HuH-7 (cell line): ENCODE measurements around the gene ZSCAN26.
"Not testable (repeated sequence)": the region's sequence is repeated elsewhere in the genome, so short reads cannot be mapped to it uniquely, and the experiment has no call there.

Experiments
- DNase-seq: peaks from one replicate; pipeline ENCODE4 v3.0.0; 2011; ENCODE audit warnings: low spot score

Gene ZSCAN26

DNA sequence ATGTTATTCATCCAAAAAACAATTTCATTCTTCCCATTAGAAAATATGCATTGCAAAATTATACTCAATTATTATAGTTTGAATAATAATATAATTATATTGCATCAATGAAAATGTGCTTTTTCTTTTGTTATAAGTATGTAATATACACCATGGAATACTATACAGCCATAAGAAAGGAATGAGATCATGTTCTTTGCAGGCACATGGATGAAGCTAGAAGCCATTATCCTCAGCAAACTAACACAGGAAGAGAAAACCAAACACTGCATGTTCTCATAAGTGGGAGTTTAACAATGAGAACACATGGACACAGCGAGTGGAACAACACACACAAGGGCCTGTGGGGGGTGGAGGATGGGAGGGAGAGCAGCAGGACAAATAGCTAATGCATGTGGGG is 9.9 kb upstream of the ZSCAN26 start:
- no peak for DNase-seq

DNA sequence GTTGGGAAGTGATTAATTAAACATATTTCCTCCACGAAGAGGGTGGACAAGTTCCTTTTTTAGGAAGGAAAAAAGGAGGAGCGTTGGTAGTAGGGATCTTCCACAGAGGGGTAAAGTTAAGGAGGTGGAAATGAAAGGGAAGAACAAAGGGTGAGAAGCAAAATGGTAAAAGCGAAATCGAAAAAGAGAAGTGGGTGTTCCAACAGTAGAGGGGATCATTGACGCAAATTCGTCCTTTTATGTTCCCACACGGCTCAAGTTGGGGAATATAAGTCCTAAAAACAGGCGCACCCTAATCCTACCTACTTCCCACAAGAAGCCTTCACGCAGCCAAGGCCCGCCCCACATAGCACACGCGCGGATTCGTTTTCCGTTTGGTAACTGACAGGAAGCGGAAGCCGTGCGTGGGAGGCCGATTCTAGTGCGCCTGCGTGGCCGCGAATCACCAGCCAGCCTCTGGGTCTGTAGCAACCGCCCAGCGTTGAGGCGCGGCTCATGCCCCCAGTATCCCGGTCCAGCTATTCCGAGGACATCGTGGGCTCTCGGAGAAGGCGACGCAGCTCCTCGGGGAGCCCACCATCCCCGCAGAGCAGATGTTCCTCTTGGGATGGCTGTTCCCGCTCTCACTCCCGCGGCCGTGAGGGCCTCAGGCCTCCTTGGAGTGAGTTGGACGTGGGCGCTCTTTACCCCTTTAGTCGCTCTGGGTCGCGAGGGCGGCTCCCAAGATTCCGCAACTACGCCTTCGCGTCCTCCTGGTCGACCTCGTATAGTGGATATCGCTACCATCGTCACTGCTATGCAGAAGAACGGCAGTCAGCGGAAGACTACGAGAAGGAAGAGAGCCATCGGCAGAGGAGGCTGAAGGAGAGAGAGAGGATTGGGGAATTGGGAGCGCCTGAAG is 7.8 kb upstream of the ZSCAN26 start, which contains the start of gene NKAPL:
NKAPL (plus strand) TSS at position 421 of the 901 bp plus-strand sequence; CDS start at position 496, 75 bp downstream.
- DNase-seq = no peak

DNA sequence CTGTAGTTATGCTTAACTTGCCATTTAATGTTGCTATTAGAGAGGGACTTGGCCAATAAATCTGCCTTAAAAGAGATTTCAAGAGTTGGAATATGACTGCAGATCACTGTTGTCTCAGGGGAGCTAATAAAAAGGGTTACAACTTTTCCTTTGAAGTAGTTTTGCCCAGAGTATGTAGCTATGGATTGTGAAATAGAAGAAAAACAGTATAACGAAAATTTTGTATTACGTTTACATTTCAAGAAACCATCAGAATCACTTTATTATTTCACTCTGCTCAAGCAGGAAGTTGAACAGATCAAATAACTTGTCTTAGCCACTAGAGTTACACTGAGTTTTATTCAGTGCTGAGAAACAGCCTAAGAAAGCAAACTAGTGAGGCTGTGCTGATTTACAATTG is 3.0 kb upstream of the ZSCAN26 start:
- DNase-seq = no peak

DNA sequence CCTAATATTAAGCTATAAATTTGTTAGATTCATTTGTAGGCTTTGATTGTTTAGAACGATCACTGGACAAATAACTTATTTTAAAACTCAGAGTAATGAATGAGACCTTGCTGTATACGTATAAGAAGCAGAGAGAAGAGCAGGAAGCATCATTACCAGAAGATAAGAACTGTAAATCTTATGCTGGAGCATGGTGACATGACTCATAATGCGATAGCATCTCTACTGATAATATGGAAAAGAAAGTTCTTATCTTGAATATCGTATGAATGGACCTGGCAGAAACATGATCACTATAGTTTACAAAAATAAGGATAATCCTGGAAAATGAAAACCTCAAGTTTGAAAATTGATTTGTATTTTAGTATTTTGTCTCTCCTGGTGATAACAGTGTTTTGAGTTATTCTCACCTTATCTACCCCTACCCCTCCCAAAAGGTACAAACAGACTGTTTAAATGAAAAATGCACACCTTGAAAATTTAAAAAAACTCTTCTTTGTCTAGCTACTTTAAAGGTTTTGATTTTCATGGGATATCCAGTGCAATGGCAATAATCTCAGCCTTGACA is 2.0 kb upstream of the ZSCAN26 start:
- no peak for DNase-seq

DNA sequence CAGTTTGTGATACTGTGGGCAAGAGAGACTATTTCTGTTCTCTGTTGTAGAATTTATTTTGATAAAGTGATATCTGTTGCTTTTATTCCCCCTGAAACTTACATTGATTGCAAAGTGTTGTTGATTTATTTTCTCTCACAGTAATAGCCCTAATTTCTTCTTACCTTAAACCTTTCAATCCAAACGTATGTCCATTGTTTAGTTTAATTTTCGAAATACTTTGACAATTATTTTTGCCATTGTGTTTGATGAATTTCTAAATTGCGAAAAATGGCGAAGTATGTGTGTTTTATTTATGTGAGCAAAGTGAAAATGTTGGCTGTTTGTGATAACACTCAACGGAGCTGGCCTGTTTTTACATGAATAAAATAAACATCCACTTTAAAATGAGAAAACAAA is 381 bp upstream of the ZSCAN26 start:
- DNase-seq = no peak

DNA sequence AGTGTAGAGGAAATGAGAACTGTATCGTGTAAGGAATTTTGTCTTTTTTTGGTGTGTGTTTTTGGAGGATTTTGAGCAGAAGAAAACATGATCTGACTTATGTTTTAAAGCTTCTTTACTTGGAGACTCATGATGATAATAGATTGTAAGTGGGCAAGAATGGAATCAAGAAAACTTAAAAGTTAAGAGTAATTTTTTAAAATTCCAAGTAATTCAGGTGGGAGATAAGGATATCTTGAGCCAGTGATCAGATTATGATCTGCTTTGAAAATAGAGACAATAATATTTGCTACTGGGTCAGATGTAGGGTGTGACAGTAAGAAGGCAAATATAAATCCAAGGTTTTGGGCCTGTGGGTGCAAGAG is 734 bp downstream of the ZSCAN26 start:
- DNase-seq = no peak

DNA sequence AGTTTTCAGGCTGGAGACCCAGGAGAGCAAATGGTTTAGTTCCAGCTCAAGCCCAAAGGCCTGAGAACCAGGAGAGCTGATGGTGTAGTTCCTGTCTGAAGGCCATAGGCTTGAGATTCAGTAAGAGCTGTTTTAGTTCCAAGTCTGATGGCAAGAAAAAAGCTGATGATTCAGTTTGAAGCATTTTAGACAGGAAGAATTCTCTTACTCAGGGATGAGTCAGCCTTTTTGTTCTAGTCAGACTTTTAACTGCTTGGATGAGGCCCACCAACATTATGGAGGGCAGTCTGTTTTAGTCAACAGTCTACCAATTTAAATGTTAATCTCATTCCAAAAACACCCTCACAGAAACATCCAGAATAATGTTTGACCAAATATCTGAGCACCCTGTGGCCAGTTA is 2.5 kb downstream of the ZSCAN26 start:
- DNase-seq = no peak

DNA sequence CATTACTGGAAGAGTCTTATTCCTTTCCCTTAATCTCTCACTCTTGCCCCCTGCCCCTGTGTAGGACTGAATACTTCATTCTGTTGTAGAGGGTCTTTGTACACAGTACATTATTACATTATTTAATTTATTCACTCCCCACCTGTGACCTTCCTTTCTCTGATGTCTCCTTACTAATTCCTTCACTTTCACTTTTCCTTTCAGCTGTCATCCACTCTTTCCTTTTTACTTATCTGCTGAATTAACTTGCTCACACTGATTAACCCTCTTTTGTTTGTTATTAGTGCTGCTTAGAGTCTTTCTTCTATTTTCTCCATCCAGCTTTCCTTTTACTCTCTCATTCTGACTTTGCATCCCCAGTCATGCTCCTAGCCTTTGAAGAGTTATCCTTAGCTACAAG is 7.9 kb downstream of the ZSCAN26 start:
- DNase-seq = no peak

DNA sequence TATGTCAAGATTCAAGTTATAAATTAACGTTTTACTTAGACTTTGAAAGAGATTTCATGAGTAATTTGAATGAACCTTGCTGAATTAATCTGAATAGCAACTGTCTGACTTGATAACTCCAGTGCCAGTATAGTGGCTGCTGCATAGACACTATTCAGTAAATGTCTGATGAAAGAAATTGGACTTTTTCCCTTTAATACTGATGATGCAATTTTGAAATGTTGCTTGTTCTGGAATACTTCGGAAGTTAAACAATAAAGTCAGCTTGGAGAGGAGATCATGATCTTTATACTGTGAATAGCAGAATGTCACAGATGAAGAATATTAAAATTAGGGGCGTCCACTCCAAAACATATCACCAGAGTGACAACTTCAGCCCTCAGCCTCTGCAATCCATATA is 10.8 kb downstream of the ZSCAN26 start:
- DNase-seq = no peak

DNA sequence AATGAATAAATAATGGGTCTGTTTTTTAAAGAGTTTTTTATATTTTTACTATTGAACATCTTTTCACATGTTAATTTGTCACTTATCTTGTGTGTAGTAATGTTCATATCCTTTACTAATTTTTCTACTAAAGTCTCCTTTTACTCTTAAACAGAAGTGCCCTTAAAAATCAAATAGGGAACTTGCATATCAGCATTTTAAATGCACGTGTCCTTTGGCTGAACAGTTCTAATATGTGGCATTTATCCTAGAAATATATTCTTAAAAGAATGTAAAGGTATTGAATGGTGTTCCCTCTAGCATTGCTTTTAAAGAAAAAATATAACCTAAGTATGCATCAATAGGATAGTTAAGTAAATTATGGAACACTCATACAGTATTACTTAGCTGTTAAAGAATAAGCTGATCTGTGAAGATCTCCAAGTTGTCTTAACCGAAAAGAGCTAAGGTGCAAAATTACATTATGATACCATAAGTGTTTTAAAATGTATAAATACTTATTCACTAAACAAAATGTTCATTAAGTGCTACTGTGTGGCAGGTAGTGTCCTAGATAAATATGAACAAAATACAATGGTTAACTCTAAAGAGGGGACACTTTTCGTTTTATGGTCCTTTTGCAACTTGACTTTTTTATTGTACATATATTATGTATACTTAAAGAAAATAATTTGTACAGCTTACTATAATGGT is 13.8 kb downstream of the ZSCAN26 start:
- DNase-seq = no peak

DNA sequence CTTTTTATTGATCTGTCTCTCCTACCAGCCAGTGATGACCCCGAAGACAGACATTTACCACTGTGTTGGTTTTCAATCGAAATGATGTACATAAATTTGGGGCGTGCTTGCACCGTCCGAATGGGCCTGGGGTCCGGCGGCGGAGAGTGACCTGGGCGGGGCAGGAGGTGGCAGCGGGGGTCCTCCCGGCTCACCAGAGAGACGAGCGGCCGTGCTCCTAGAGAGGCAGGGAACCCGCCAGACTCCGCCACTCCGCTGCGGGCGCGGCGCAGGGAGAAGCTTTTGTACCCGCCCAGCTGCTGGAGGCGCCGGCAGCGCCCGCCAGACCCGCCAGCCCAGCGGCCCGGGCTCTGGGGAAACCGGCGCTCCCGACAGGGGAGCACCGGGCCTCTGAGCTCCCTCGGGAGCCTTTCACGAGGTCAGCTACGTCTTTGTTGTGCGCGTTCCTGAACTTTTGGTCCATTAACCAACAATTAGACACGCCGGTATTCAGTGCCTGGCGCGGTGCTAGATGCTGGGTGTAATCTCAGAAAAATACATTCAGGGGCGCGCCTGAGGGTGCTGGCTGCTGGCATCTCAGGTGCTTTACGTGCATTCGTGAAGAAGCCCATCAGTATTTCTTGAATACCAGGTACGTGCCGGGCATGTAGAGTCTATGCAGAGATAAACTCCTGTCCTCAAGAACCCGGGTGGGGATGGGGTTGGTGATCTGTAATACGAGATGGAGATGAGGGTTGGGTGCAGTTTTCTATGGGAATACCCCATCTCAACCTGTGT is 14.5 kb downstream of the ZSCAN26 start, which contains the start of gene PGBD1:
PGBD1 (plus strand) TSS at position 285 of the 777 bp plus-strand sequence. CDS start 2,242 bp downstream, outside the sequence.
- peak; percentile 66 for DNase-seq

DNA sequence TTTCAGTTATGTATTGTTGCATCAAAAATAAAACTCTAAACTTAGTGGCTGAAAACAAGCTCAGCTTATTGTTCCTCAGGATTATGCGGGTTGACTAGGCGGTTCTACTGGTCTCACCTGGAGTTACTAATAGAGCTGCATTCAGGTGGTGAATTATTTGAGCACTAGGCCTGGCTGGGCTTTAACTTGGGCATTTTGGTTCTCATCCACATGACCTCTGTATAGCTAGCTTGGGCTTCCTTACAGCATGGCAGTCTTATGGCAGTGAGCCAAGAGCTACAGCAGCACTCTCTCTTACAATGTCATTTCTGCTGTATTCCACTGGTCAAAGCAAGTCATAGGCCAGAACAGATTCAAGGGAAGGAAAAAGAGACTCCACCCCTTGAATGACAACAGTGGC is 16.0 kb downstream of the ZSCAN26 start:
- DNase-seq = no peak

DNA sequence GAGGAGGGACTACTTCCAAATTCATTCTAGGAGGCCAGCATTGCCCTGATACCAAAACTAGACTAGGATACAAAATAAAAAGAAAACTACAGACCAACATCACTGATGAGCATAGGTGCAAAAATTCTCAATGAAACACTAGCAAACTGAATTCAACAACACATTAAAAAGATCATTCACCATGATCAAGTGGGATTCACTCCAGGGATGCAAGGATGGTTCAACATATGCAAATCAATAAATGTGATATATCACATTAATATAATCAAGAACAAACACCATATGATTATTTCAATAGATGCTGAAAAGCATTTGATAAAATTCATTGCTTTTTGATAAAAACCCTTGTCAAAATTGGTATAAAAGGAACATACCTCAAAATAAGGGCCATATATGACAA is 24.6 kb downstream of the ZSCAN26 start:
- no peak for DNase-seq

DNA sequence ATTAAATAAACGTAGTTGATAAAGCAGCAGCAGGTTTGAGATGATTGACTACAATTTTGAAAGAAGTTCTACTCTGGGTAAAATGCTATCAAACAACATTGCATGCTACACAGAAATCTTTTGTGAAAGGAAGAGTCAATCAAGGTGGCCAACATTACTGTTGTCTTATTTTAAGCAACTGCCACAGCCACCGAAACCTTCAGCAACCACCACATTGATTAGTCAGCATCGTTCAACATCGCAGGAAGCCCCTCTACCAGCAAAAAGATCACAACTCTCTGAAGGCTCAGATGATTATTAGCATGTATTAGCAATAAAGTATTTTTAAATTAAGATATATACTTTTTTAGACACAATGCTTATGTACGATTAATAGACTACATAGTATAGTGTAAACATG is 28.4 kb downstream of the ZSCAN26 start:
- no peak for DNase-seq

DNA sequence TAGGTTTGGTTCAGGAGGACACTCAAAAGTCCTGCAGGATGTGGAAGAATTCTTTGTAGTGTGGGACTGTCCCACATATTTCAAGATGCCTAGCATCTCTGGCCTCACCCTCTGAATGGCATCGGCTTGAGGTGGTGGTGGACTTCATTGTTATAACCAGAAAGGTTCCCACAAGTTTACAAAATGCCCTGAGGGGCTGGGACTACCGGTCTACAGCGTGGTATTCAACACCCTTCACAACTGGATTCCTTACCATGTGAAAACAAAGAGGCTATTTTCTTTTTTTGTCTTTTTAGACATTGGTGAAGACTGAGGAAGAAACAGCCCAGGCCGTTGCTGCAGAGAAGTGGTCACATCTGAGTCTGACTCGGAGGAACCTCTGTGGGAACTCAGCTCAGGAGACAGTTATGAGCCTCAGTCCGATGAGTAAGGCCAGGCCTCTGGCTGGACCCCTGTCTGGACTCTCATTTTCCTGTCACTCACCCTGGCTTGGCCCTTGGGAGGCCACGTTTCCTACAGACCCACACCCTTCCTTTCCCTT is 29.6 kb downstream of the ZSCAN26 start:
- no peak for DNase-seq

DNA sequence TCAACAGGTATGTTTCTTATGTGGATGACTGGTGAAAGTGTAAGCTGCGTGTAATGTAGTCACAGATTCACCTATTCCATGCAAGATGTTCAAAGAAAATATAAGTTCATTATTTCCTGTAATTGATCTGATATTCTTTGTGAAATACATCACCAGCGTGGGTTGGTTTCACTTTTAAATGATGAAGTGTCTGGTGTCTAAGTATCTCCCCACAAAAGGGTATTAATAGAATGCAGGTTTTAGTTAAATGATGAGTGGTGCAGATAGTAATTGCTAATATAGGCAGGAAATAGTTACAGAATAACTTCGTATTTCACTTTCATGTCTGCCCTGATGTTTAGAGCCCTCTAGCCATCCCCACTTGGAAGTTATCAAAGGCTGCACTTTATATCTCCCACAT is 36.6 kb downstream of the ZSCAN26 start:
- DNase-seq = no peak

DNA sequence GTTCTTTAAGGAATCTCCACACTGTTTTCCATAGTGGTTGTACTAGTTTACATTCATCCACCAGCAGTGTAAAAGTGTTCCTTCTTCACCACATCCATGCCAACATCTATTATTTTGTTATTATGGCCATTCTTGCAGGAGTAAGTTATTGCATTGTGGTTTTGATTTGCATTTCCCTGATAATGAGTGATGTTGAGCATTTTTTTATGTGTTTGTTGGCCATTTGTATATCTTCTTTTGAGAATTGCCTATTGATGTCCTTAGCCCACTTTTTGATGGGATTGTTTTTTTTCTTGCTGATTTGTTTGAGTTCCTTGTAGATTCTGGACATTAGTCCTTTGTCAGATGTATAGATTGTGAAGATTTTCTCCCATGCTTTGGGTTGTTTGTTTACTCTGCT is 39.4 kb downstream of the ZSCAN26 start:
- not testable (repeated sequence) for DNase-seq

DNA sequence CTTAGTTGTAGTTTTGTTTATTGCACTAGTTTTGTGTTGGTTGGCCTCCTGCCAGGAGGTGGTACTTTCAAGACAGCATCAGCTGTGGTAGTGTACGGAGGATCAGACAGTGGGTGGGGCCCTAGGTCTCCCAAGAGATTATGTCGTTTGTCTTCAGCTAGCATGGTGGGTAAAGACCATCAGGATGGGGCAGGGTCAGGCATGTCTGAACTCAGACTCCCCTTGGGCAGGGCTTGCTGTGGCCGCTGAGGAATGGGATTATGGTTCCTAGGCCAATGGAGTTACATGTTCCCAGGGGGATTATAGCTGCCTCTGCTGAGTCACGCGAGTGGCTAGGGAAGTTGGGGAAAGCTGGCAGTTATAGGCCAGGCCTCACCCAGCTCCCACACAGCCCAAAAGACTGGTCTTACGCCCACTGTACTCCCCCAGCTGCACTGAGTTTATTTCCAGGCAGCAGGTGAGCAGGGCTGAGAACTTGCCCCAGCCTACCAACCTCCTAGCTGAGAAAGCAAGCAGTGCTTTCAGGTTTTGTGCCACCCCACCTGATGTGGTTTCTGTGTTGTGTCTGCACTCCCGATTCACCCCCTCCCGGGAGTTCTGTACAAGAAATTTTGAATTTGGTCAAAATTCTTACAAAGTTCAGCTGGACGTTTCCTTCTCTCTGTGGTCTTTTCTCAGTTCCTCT is 44.3 kb downstream of the ZSCAN26 start:
- DNase-seq = no peak

DNA sequence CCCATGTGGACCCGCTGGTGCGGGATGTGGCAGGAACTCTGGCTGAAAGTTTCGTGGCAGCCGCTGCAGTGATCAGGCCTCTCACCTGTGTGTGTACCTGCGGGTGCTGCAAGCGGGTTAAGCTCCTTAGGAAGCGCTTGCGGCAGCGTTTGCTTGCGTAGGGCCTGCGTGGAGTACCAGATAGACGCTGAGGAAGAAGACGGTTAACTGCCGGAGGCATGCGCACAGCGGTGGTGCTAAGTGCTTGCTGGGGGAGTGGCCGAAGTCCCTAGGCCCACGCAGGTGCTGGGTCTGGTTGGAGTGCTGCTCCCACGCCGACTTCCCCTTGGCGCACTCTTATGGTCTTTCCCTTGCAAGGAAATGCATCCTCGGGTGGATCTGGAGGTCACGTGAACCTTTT is 46.0 kb downstream of the ZSCAN26 start:
- no peak for DNase-seq

DNA sequence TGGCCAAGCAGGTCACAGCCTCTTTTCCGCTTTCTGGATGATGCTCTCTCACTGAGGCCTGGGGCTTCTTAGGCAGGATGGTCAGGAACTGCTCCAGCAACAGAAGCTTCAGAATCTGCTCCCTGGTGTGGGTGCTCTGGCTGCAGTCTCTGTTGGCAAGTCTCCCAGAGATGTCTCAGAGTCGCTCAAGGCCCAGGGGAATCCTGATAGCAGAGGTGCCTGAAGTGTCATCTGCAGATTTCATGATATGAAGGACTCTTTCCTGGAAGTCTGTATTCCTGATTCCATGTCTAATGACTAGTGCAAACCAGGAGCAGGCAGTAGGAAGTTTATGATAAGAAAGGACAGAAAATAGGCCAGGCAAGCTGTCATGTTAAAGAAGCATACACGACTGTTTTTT is 48.7 kb downstream of the ZSCAN26 start:
- DNase-seq = no peak

DNA sequence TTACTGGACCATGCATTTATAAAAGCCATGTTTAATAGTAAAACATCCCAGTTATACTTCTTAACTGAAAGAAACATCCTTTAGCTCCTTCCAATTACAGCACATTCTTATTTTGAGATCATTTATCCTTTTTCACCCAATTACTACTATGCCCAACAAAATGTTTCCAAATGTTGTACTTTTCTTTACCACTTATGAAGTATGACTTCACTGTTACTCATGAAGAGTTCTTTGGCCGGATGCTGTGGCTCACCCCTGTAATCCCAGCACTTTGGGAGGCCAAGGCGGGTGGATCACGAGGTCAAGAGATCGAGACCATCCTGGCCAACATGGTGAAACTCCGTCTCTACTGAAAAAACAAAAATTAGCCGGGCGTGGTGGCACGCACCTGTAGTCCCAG is 50.9 kb downstream of the ZSCAN26 start:
- DNase-seq = not testable (repeated sequence)
